Hippocampal formation (tissue), 2 donors: ENCODE results near the gene CDYL2.

Experiments used
- DNase-seq, 2 donors: peaks; one replicate each; lab custom pipeline; 2025; lab: John Stamatoyannopoulos, UW

Gene CDYL2

DNA sequence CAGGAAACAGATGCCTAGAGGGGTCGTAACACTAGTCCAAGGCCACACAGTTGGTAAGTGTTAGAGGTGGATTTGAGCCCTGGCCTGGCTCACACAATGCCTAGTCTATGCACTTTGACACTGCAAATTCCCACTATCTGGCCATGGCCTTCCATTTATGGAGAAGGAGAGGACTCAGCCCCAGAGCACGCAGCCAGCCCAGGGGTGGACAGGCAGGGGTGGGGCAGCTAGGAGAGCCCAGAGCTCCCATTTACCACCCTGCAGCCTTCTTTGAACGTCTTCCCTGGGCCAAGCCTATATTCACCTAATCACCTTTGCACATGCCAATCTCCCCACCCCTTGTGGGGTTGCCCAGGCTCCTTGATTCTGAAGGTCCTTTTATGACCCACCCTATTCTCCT is 182.4 kb downstream of the CDYL2 start:
- no peak for DNase-seq

DNA sequence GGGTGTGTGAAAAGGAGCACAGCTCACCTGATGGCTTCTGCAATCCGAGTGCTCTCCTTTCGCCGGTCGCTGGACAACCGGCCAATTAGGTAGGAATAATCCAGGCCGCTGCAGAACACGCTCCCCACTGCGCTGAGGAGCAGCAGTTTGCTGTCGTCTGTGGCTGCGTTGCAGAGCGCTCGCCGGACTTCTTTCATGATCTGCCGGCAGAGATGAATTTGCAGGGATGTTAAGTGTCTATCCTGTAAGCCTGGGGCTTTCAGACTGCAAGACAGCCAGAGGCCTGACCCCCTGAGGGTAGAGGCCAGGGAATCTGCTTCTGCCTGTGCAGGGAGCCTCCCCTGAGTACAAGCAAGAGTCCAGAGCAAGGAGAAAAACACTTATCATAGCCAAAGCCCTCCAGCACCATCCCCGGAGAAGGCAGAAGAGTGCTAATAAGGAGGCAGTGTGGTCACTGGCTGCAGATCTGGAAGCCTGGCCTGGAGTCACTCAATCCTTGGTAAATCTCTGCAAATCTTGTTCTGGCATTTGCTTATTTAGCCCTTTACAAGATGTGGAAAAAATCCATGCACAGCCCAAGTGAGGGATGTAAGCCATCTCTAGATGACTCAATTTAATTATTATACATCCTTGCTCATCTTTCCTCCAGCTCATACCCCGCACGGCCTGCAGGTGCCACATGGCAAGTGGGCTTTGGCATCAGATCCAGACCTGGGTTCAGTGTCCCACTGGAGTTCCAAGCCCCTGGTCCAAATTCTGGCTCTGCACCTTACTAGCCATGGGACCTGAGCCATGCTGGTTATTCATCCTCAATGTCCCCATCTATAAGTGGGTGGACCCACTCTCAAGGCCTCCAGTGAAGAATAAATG is 183.4 kb downstream of the CDYL2 start:
- no peak for DNase-seq

DNA sequence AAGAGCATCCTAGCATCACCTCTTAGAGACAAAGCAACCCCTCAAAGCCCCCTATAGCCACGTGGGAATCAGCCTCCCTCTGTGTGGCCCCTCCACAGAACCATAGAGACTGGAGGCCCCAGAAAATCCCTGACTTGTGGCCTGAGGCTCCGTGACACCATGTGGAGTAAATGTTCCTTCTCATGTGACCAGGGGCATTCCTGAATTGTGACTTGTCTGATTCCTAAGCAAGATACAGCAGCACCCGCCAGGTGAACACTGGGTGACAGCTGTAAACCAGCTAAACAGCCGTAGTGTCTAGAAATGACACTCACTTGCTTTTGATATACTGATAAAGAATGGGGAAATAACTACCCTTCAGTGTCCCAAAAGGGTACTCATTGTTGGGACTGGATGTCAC is 184.6 kb downstream of the CDYL2 start:
- DNase-seq, result no peak

DNA sequence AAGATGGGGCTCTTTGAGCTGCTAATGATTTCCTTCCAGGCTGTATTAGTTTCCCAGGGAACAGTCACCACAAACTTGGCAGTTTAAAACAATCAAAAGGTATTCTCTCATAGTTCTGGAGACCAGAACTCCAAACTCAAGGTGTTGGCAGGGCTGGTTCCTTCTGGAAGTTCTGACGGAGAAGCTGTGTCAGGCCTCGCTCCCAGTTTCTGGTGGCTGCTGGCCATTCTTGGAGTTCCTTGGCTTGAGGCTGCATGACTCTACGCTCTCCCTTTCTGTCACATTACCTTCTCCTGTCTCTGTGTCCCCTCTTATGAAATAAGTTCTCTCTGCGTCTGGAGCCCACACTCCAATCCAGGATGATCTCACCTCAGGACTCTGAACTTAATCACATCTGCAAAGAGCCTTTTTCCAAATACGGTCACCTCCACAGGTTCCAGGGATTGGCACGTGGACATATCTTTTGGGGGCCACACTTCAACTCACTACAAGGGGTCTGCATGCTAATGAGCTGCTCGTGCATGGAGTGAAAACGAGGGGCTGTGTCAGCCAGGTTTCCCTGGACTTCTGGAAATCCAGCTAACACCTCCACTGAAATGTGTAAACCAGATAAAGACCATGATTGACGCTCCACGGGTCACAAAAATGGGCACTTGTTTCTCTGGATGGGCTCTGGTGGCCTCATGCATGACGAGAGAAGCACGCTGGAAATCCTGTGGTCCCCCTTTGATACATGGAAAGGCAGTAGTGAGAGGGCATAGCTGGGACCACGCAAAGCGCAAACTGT is 185.3 kb downstream of the CDYL2 start:
- no peak for DNase-seq

DNA sequence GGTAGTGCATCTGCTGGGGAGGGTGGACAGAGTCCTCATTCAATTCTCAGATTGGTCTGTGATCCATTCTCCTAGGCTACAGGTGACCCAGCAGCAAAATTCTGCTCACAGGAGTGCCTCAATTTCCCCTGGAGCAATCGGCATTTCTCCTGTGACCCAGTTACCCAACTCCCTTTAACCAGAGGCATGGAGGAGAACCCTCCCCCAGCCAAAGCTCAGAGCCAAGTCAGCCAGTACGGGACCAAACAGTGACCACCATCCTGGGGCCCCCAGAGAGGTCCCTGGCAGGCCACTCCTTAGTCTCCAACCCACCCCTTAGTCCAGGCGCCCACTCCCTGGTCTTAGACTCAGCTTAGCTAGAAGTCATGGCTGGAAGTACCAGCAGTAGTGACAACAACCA is 188.0 kb downstream of the CDYL2 start:
- DNase-seq, result no peak

DNA sequence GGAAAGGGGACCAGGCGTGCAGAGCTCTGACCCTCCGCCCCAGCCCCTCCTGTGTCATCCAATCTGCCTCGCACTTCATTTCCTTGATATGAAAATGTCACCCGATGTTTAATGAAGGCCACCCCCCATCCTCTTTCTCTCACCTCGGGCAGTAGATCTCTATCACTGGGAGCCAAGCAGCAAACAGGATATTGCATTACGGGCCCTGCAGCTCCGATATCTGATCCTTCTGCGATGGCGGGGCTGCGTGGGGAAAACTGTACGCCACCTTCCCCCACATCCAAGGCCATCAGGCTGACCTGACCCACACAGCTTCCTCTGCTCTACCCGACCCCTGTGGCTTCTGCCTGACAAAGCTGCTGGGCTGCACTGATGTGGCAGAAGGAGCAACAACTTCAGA is 188.7 kb downstream of the CDYL2 start:
- no peak for DNase-seq

DNA sequence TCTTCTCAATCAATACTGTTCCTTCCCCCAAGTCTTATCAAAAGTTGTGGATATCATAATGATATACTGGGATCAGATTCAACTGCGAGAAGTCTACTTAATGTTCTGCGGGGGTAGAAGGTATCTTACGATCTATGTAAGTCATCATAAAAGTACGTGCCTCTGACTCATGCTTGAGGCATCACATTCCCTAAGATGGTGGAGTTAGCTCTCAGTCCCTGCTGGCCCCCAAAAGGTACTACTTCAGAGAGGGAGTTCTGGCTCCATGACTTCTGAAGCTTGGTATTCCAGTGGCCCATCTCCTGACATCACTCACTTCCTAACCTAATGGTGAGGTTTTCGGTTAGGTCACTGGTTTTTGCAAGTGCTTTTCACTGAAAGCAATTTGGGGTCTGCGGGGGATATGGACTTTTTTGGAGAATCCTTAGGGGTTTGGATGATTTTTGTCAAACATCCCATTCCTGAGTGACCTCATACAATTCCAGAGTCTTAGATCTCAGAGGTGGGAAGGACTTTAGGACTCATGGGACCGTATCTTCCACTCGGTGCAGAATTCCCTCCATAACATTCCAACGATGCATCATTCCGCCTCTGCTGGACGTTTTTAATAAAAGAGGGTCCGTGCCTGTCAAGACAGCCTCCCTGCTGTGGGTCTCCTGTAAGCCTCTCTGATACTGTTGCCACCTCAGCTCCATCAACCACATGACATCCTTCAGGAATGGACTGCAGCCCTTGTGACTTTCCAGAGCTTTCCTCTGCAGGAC is 189.3 kb downstream of the CDYL2 start:
- no peak for DNase-seq

DNA sequence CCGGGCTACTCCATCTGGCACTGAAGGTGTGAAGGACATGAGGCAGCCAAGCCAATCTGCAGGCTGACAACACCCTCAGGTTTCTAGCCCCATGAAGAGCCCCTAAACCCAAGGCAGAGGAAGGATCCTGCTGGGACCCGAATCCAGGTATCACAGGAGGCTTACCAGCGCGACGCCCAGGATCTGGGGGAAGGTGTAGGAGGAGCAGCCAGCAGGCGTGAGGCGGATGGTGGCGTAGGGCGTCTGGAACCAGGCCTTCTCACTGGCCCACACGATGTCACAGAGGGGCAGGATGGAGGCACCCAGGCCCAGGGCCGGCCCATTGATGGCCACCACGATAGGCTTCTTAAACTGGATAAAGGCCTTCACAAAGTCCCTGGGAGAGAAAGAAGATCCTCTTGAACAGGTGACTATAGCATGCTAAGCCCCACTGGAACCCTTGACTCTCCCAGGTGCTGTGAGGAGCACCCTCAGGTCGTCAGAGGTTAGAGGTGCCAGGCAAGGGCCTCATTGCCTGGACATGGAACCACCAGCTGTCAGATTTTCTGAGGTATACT is 191.9 kb downstream of the CDYL2 start:
- DNase-seq, result no peak

DNA sequence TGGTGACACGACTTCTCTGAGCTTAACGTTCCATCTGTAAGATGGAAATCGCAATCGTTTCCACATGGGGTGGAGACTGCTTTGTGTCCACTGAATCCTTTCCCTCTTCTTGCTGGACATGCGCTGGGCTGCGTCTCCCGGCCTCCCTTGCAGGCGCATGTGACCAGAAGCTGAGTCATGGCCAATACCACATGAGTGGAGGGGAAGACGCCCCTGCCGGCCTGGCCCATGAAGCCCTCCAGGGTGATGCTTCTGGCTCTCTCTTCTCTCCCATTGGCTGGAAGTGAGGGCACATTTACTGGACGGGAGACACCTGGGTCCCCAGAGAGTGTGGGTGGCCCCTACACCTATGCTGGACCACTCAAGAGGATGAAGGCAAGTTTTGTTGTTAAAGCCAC is 192.5 kb downstream of the CDYL2 start:
- DNase-seq, result no peak

DNA sequence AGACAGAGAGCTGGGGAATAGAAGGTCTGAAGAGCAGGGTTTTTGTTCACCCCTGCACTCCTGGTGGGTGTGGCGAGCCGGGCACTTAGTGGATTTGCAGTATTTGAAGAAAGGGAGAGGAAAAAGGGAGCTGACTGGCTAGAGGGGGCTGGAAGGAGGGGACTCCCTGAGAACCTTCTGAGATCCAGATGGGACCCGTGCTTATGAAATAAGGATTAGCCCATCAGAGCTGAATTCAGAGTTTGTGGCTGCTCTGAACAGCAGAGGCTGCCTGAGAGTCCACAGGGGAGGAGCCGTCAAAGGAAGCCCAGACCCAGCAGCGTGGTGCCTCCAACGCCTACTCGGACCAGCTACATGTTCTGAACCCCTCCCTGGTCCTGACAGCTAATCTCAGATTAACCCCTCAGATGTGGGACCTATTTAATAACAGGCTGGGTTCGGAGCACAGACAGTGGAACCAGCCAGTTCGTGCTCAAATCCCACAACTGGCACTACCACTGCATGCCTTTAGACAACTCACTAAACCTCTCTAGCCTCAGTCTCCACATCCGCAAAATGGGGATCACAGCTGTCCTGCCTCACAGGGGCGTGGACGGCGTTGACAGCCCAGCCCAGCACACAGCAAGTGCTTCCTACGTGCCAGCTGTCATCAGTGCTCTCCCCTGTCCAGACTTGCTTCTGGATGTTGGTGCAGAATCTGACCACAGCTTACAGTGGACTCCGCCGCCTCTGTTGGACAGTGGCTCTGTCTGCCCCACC is 193.0 kb downstream of the CDYL2 start:
- DNase-seq, result no peak

DNA sequence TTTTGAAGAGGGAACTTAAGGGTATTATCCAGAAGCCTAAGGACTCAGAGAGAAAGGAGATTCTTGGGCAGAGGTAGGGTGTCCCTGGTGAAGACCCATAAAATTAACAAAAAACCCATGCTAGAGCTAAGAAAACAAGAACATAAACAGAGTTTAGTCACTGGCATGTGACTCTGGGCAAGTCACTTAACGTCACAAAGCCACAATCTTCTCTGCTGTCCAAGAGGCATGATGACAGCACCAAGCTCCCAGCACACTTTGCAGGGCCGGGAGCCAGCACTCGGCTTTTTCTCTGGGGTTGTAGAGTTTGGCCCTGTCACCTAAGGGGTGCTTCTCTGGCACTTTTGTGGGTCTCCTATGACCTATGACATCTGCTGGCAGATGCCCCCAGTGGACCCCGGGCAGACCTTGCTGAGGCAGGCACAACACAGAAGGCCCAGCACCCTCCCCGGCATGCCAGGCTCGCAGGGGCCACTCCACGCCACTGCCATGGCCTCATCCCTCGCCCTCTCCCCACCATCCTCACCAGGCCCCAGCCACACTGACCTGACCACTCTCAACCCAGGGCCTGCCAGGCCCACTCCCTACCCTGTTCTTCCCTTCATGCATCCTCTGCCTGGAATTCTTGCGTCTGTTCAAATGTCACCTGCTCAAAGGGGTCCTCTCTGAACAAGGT is 193.8 kb downstream of the CDYL2 start:
- DNase-seq, result no peak

DNA sequence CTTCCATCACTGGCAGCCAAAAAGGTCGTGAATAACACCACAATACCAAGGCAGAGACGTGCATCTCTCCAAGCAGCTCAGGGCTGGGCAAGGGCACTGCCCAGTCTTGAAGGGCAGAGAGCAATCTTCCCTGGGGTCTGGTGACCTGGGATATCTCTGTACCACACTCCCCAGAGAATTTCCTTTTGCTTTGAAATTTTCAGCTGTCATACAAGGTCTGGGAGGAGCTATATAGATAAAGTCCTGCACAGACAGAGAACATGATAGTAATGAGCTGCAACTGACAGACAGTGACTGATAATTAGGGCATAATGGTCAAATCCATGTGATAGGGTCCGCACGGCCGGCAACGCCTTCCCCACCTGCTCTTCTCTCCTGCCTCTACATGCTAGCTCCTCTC is 195.5 kb downstream of the CDYL2 start:
- DNase-seq, result no peak

DNA sequence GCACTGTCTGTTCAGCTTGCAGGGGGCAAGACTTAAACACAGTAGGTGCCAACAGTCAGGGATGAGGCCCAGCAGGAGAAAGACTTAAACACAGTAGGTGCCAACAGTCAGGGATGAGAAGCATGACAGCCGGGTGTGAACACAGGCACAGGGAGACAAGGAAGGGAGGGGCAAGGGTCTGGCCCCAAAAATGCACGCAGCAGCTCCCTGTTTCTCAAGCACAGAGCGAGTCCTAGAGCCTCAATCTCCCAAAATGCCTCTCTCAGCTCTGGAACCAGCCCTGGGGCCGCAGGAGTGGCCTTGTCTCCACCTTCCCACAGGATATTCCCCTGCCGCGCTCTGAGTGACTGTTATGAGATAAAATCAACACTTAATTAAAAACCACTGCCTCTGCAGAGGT is 197.2 kb downstream of the CDYL2 start:
- DNase-seq, result no peak

DNA sequence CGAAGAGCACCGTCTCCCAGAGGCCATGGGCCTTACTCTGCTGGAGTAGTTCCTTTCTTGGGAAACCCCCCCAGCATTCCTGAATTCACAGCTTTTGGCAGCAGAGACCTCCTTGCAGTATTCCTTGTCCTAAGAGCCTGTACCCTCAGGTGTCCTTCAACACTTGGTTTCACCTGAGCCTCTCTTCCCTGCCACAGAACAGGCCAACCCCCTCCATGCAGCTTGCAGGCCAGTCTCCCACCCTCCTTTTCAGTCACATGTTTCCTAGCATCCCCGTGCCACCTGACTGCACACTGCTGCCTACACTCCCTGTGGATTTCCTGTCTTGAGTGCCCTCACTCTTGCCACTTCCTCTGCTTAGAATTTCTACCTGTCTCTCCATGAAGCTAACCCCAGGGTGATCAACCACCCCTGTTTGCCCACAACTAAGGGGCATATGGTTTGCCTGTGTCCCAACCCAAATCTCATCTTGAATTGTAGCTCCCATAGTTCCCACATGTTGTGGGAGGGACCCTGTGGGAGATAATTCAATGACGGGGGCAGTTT is 198.1 kb downstream of the CDYL2 start:
- no peak for DNase-seq

DNA sequence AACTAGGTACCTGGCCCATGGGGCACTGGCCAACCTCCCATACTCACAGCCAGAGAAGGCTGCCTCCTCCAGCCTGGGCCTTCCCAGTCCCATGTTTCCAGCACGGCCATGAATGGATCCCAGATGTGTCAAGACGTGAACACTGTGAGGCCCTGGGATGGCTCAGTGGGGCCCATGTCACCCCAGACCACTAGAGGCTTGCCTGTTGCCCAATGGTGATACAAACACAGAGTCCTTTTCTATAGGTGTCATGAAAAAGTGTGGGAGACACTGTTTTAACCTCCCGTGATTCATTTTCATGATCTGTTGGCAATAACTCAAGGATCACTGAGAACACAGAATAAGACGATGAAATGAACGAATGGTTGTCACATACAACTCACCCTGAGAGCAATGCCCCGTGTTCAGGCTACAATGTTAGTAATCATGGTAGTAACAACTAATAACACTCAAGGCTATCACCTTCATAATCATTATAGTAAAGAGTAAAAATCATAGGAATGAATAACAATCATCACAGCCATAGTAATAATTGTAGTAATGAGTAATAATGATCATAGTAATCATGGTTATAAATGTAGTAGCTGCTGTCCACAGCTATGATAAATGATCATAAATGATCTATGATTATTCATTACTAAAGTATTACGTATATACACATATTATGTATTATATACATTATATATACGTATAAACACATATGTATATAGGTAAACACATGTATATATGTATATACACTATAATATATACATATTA is 199.6 kb downstream of the CDYL2 start:
- no peak for DNase-seq

DNA sequence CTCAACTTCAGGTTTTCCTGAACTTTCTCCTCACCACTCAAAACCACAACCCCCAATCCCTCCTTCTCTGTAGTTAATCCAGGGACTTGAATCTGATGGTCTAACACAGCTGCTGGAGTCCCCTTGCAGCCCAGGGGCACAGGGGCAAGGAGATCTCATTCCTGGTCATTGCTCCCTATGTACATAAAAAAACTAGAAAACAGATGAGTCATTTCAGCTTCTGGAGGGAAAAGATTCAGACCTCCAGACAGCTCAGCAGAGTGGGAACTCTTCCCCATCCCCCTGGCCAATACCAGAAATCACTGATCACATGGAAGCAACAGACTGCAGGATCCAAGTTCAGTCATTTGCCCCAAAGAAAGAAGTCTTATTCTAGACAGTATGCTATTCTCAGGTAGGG is 201.5 kb downstream of the CDYL2 start:
- DNase-seq, result no peak

DNA sequence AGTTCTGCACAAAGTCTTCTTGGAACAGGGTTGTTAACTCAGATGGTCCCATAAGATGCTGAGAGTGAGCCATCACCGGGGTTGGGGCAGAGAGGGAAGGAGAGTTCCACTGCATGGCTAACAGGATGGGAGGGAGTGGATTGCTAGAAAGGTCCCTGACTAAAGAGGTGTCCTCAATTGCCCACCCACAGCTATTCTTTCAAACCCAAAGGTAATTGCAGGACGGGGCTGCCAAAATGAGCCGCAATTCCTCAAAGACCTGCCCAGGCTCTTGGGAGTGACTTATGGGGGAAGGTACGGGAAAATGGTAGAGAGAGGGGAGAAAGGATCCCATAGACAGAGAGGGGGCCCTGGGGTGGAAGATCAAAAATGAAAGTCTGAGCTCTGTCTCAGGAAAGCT is 203.2 kb downstream of the CDYL2 start:
- DNase-seq, result no peak

DNA sequence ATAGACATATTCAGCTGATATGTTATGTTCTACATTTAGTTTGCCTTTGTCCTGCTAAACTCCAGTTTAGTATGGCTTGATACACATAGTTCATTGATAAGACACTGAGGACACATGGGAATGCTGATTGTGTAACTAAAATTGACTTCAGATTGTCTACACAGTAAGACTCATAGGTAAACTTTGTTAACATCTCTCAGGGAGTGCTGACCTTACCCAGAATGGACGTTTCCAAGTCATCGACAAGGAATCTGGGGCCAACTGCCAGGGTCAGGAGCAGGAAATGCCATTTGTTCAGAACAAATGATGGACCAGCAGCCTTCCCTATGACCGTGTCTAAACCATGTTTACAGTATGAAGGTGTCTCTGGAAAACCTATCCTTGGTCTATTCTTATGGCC is 204.9 kb downstream of the CDYL2 start:
- DNase-seq, result no peak

DNA sequence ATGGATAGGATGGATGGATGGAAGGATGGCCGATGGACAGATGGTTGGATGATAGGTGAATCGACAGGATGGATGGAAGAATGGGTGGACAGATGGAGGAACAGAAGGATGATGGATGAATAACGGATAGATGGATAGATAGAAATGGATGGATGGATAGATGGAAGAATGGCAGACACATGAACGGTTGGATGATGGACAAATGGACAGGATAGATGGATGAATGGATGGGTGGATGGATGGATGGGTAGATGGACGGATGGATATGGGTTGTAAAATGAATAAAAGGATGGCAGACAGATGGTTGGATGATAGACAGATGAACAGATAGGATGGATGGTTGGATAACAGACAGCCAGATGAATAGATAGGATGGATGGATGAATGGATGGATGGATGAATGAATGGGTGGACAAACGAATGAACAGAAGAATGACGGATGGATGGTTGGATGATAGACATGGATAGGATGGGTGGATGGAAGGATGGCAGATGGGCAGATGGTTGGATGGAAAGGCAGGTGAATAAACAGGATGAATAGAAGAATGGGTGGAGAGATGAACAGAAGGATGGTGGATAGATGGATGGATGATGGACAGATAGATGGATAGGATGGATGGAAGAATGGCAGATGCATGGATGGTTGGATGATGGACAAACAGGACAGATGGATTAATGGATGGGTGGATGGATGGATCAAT is 207.7 kb downstream of the CDYL2 start:
- no peak for DNase-seq
